CD8-positive, alpha-beta memory T cell (primary cell): ENCODE measurements around the gene OPCML. TPM values are rescaled to one million over a fixed set of nuclear protein-coding genes. Genes with fewer than 3 reads are reported as not detected.

ENCODE experiments used
- CTCF ChIA-PET: fragments of 350-600 bp; sonication (Branson Sonifier 250); formaldehyde crosslinking; loops from one replicate; lab custom pipeline; 2021; ENCODE audit warnings: antibody characterized with exemption; lab: Charles Lee
- POLR2A ChIA-PET: fragments of 350-600 bp; sonication (Branson Sonifier 250); formaldehyde crosslinking; loops from one replicate; lab custom pipeline; 2021; ENCODE audit warnings: antibody characterized with exemption; lab: Charles Lee
- DNase-seq, 5 donors: peaks; one replicate each; pipeline versions ENCODE4 v3.0.0 to v3.0.0-alpha.2; 2020 to 2022; ENCODE audit warnings: mixed read lengths in 1 of 5
- H3K27ac ChIP-seq: one replicate; pipeline ENCODE4 v1.7.0; 2013; ENCODE audit warnings: low read depth, mild to moderate bottlenecking, low read length, moderate library complexity
- H3K27me3 ChIP-seq: 2 replicates; pipeline ENCODE4 v1.7.0; 2013; ENCODE audit warnings: low read length, mild to moderate bottlenecking; ENCODE audit not compliant: insufficient read depth, poor library complexity, severe bottlenecking
- H3K36me3 ChIP-seq: 2 replicates; pipeline ENCODE4 v1.7.0; 2013; ENCODE audit warnings: mild to moderate bottlenecking, low read length, moderate library complexity; ENCODE audit not compliant: insufficient read depth
- H3K4me1 ChIP-seq: 2 replicates; pipeline ENCODE4 v1.7.0; 2013; ENCODE audit warnings: mild to moderate bottlenecking, low read length, moderate library complexity; ENCODE audit not compliant: insufficient read depth
- H3K4me3 ChIP-seq: 2 replicates; pipeline ENCODE4 v1.7.0; 2013; ENCODE audit warnings: mild to moderate bottlenecking, low read length
- H3K9me3 ChIP-seq: 2 replicates; pipeline ENCODE4 v1.7.0; 2013; ENCODE audit warnings: mild to moderate bottlenecking, low read length
- H3K27ac Mint-ChIP-seq, 8 donors: one replicate each; pipeline ENCODE4 v1.8.0; 2020 to 2021; ENCODE audit warnings: mixed read lengths in 8 of 8, mild to moderate bottlenecking in 6 of 8, inconsistent platforms in 3 of 8, moderate library complexity in 3 of 8
- H3K27me3 Mint-ChIP-seq, 2 donors: one replicate each; pipeline ENCODE4 v1.8.0; 2020 to 2021; ENCODE audit warnings: mixed read lengths in 2 of 2, mild to moderate bottlenecking in 1 of 2, moderate library complexity in 1 of 2
- H3K36me3 Mint-ChIP-seq, 3 donors: one replicate each; pipeline ENCODE4 v1.8.0; 2020 to 2021; ENCODE audit warnings: mixed read lengths in 3 of 3, inconsistent platforms in 1 of 3, mild to moderate bottlenecking in 1 of 3
- H3K4me1 Mint-ChIP-seq, 3 donors: one replicate each; pipeline ENCODE4 v1.8.0; 2020 to 2021; ENCODE audit warnings: mixed read lengths in 3 of 3, inconsistent platforms in 1 of 3, mild to moderate bottlenecking in 1 of 3
- H3K4me3 Mint-ChIP-seq, 7 donors: one replicate each; pipeline ENCODE4 v1.8.0; 2020 to 2021; ENCODE audit warnings: mixed read lengths in 7 of 7, mild to moderate bottlenecking in 6 of 7, moderate library complexity in 4 of 7, inconsistent platforms in 2 of 7
- H3K9me3 Mint-ChIP-seq, 5 donors: one replicate each; pipeline ENCODE4 v1.8.0; 2020 to 2022; ENCODE audit warnings: mixed read lengths in 5 of 5, mild to moderate bottlenecking in 3 of 5, moderate library complexity in 2 of 5, inconsistent platforms in 1 of 5
- polyA plus RNA-seq: library from polyadenylated mRNA; unstranded; fragments of 300-500 nt; fragmentation: Illumina TruSeq; gene quantifications from one replicate; pipeline ENCODE4 v1.2.3, GENCODE V29; 2021
- total RNA-seq, 2 experiments: library from RNA; stranded (reverse); gene quantifications; one replicate each; pipeline ENCODE4 v1.2.3, GENCODE V29; 2021

The OPCML gene
- total and polyA plus RNA-seq, 3 experiments from 2014 or later: not detected

- Mint-ChIP-seq H3K9me3 (peaks cover 0 to 3% (median 0%) of the 10 kb centered on the region in 5 donors), H3K4me3 (no peak overlapping the region), H3K36me3 (no peaks in the 10 kb centered on the region), H3K4me1 (no peaks in the 10 kb centered on the region), H3K27ac (no peak overlapping the region), H3K27me3 (no peaks in the 10 kb centered on the region)
- H3K4me3 ChIP-seq: no peak overlapping the region
- H3K27ac ChIP-seq: no peak overlapping the region
- DNase-seq: no peak
- H3K27me3 ChIP-seq: no peaks in the 10 kb centered on the region
- H3K36me3 ChIP-seq: no peaks in the 10 kb centered on the region
- CTCF ChIA-PET: no interaction called here
- POLR2A ChIA-PET: no interaction called here
- no peaks in the 10 kb centered on the region for H3K4me1 ChIP-seq
- H3K9me3 ChIP-seq: no peaks in the 10 kb centered on the region
Measured at GRCh38 chr11:132898676-132899075, 633.6 kb downstream of the OPCML start.

DNA sequence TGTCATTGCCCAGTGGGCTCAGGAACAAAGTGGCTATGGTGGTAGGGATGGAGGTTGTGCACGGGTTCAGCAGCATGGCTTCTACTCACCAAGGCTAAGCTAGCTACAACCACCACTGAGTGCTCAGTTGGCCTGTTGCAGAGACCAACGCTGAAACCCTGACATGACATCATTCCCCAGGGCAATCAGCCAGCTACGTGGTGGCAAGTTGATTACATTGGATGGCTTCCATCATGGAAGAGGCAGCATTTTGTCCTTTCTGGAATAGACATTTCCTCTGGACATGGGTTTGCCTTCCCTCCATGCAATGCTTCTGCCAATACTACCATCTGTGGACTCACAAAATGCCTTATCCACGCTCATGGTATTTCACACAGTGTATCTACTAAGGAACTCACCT lies 634.3 kb downstream of the OPCML start:
- H3K36me3 Mint-ChIP-seq: no peaks in the 10 kb centered on the region
- POLR2A ChIA-PET: no interaction called here
- CTCF ChIA-PET: no interaction called here
- H3K9me3 ChIP-seq: no peaks in the 10 kb centered on the region
- no peak overlapping the region for H3K27ac Mint-ChIP-seq
- H3K27me3 ChIP-seq: no peaks in the 10 kb centered on the region
- no peaks in the 10 kb centered on the region for H3K27me3 Mint-ChIP-seq
- H3K27ac ChIP-seq: no peak overlapping the region
- H3K4me1 Mint-ChIP-seq: no peaks in the 10 kb centered on the region
- H3K9me3 Mint-ChIP-seq: peaks cover 0 to 3% (median 0%) of the 10 kb centered on the region in 5 donors
- H3K4me3 Mint-ChIP-seq: no peak overlapping the region
- DNase-seq: no peak
- no peaks in the 10 kb centered on the region for H3K4me1 ChIP-seq
- no peaks in the 10 kb centered on the region for H3K36me3 ChIP-seq
- no peak overlapping the region for H3K4me3 ChIP-seq

GRCh38 chr11:132895340-132895739 lies 637.0 kb downstream of the OPCML start:
- H3K27ac Mint-ChIP-seq: no peak overlapping the region
- H3K27ac ChIP-seq: no peak overlapping the region
- no peaks in the 10 kb centered on the region for H3K4me1 ChIP-seq
- peaks cover 0 to 1% (median 0%) of the 10 kb centered on the region in 3 donors for H3K36me3 Mint-ChIP-seq
- no peaks in the 10 kb centered on the region for H3K27me3 Mint-ChIP-seq
- no peaks in the 10 kb centered on the region for H3K36me3 ChIP-seq
- H3K9me3 ChIP-seq: no peaks in the 10 kb centered on the region
- no peaks in the 10 kb centered on the region for H3K27me3 ChIP-seq
- H3K9me3 Mint-ChIP-seq: peaks cover 0 to 1% (median 0%) of the 10 kb centered on the region in 5 donors
- no peak overlapping the region for H3K4me3 ChIP-seq
- no peaks in the 10 kb centered on the region for H3K4me1 Mint-ChIP-seq
- H3K4me3 Mint-ChIP-seq: no peak overlapping the region
- CTCF ChIA-PET: no interaction called here
- DNase-seq: no peak
- POLR2A ChIA-PET: no interaction called here

GRCh38 chr11:132894606-132895005 lies 637.7 kb downstream of the OPCML start:
- Mint-ChIP-seq H3K4me1 (no peaks in the 10 kb centered on the region), H3K36me3 (peaks cover 0 to 1% (median 0%) of the 10 kb centered on the region in 3 donors), H3K4me3 (no peak overlapping the region), H3K9me3 (no peaks in the 10 kb centered on the region), H3K27me3 (no peaks in the 10 kb centered on the region), H3K27ac (no peak overlapping the region)
- no peak overlapping the region for H3K4me3 ChIP-seq
- CTCF ChIA-PET: no interaction called here
- no peaks in the 10 kb centered on the region for H3K4me1 ChIP-seq
- POLR2A ChIA-PET: no interaction called here
- H3K36me3 ChIP-seq: no peaks in the 10 kb centered on the region
- no peak for DNase-seq
- H3K27ac ChIP-seq: no peak overlapping the region
- H3K9me3 ChIP-seq: no peaks in the 10 kb centered on the region
- no peaks in the 10 kb centered on the region for H3K27me3 ChIP-seq

GRCh38 chr11:132892876-132893275 lies 639.4 kb downstream of the OPCML start:
- Histone ChIP-seq H3K27ac (no peak overlapping the region), H3K9me3 (no peaks in the 10 kb centered on the region), H3K36me3 (no peaks in the 10 kb centered on the region), H3K27me3 (no peaks in the 10 kb centered on the region), H3K4me3 (no peak overlapping the region), H3K4me1 (no peaks in the 10 kb centered on the region)
- Mint-ChIP-seq H3K27ac (no peak overlapping the region), H3K27me3 (no peaks in the 10 kb centered on the region), H3K36me3 (peaks cover 0 to 1% (median 0%) of the 10 kb centered on the region in 3 donors), H3K4me3 (no peak overlapping the region), H3K4me1 (no peaks in the 10 kb centered on the region), H3K9me3 (no peaks in the 10 kb centered on the region)
- ChIA-PET POLR2A (no interaction called here), CTCF (no interaction called here)
- no peak for DNase-seq

- H3K9me3 ChIP-seq: no peaks in the 10 kb centered on the region
- H3K27me3 ChIP-seq: no peaks in the 10 kb centered on the region
- DNase-seq: no peak
- H3K4me1 ChIP-seq: no peaks in the 10 kb centered on the region
- H3K36me3 ChIP-seq: no peaks in the 10 kb centered on the region
- Mint-ChIP-seq H3K27me3 (no peaks in the 10 kb centered on the region), H3K36me3 (peaks cover 0 to 1% (median 0%) of the 10 kb centered on the region in 3 donors), H3K27ac (no peak overlapping the region), H3K4me3 (no peak overlapping the region), H3K4me1 (no peaks in the 10 kb centered on the region), H3K9me3 (peaks cover 0 to 2% (median 0%) of the 10 kb centered on the region in 5 donors)
- ChIA-PET CTCF (interaction anchor here (0.6 kb wide), 1 partner anchor 111 kb away, joined by 3 read pairs; no protein-coding TSS in a partner anchor), POLR2A (no interaction called here)
- H3K27ac ChIP-seq: no peak overlapping the region
- H3K4me3 ChIP-seq: no peak overlapping the region
Measured at GRCh38 chr11:132888226-132888625, 644.1 kb downstream of the OPCML start.

- POLR2A ChIA-PET: no interaction called here
Measured at GRCh38 chr11:132886335-132886734, 646.0 kb downstream of the OPCML start.

GRCh38 chr11:132883241-132883640 lies 649.1 kb downstream of the OPCML start:
- no peaks in the 10 kb centered on the region for H3K36me3 Mint-ChIP-seq
- no peak for DNase-seq
- no peak overlapping the region for H3K4me3 ChIP-seq
- no peaks in the 10 kb centered on the region for H3K4me1 ChIP-seq
- H3K27ac Mint-ChIP-seq: no peak overlapping the region
- H3K4me3 Mint-ChIP-seq: no peak overlapping the region
- H3K27me3 ChIP-seq: no peaks in the 10 kb centered on the region
- H3K27me3 Mint-ChIP-seq: peaks cover 0 to 2% of the 10 kb centered on the region in 2 donors
- H3K27ac ChIP-seq: no peak overlapping the region
- no peaks in the 10 kb centered on the region for H3K36me3 ChIP-seq
- ChIA-PET POLR2A (no interaction called here), CTCF (no interaction called here)
- H3K9me3 Mint-ChIP-seq: peaks cover 0 to 2% (median 1%) of the 10 kb centered on the region in 5 donors
- H3K4me1 Mint-ChIP-seq: no peaks in the 10 kb centered on the region
- no peaks in the 10 kb centered on the region for H3K9me3 ChIP-seq

More at GRCh38 chr11:132886335-132886734, 646.0 kb downstream of the OPCML start:
- Histone ChIP-seq H3K36me3 (no peaks in the 10 kb centered on the region), H3K4me1 (no peaks in the 10 kb centered on the region), H3K9me3 (no peaks in the 10 kb centered on the region), H3K4me3 (no peak overlapping the region), H3K27me3 (no peaks in the 10 kb centered on the region), H3K27ac (no peak overlapping the region)
- Mint-ChIP-seq H3K9me3 (peaks cover 0 to 2% (median 1%) of the 10 kb centered on the region in 5 donors), H3K27me3 (no peaks in the 10 kb centered on the region), H3K36me3 (peaks cover 0 to 1% (median 0%) of the 10 kb centered on the region in 3 donors), H3K4me1 (no peaks in the 10 kb centered on the region), H3K27ac (no peak overlapping the region), H3K4me3 (no peak overlapping the region)
- no peak for DNase-seq
- CTCF ChIA-PET: no interaction called here
